ENCODE data around the gene HDAC5.
A peak's percentile ranks its signal among the peaks of the same experiment; 100 is the strongest.
"Not testable (repeated sequence)": the region's sequence is repeated elsewhere in the genome, so short reads cannot be mapped to it uniquely, and the experiment has no call there.

Gene HDAC5

DNA sequence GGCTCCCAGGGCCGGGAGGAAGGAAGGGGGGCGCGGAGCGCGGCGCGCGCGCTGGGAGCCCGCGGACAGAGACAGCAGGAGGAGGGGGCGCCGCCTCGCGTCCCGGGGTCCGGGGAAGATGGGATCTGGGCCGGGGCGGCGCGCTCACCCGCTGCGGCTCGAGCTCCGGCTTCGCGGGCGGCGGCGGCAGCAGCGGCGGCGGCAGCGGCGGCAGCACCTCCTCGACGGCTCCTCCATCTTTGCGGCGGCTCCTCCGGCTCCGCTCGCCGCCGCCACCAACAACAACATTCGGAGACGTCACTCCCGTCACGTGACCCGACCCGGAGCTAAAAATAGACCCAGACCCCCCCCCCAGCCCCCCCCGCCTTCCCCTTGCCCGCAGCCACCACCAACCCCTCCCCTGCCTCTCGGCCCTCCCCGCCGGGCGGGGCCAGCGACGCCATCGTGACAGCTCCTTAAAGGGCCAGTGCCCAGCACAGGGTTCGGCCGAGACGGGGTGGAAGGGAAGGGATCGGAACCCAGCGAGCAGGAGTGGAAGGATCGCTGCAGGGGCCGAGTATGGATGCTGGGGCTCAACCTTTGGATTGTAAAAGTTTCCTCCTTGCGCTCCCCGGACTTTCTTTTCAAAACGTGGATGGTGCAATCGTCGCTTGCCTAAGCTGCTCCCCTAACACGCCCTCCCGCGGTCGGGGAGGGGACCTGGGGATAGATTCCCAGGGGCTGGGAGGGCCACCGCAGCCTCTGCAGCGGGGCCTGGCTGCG, at the start of gene HDAC5:
HDAC5 (minus strand) TSS at position 286 of the 762 bp plus-strand sequence. CDS start 6,126 bp downstream, outside the sequence.
- peak; percentile 97 for DNase-seq

DNA sequence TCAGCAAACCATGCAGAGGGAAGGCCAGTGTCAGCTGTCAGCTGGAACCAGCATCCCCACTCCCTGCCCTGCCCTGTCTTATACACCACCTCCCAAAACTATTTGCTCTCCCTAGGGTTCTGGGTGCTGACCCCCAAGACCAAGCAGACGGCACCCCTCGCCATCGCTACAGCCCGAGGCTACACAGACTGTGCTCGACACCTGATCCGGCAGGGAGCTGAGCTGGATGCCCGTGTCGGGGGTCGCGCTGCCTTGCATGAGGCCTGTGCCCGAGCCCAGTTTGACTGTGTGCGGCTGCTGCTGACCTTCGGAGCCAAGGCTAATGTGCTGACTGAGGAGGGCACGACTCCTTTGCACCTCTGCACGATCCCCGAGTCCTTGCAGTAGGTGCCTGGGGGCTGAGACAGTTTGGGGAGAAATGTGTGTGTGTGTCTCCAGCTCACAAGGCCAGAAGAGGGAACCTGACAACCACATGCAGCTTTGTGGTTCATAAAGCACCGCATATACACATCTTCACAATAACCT, 48.6 kb upstream of the HDAC5 start:
- DNase-seq, result no peak

DNA sequence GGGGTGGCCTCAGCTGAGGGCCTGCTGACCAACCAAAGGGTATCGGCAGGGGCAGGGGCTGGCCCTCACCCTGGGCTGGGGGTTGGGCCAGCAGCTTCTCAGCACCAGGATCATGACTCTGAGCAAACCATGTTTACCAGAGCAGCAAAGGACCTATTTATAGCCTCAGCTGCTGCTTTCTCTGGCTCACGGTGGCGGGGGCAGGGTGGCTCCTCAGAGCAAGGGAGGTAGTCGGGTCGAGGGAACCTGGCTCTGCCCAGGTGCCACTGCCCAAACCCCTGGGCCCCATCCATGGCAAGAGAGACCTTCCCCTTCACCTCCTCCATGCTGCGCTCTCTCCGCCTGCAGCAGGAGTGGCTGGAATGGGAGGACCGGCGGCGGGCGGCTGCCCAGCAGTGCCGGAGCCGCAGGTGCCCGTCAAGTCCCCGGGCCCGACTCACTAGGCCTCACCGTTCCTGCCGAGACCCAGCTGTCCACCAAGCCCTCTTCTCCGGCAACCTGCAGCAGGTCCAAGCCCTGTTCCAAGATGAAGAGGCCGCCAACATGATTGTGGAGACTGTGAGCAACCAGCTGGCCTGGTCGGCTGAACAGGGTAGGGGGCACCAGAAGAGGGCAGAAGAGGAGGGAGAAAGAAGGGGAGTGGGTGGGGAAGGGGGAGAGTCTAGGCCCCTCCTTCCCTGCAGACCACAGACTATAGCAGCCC, 47.2 kb upstream of the HDAC5 start, which contains the start of gene ASB16:
ASB16 (plus strand) TSS at position 206 of the 703 bp plus-strand sequence; CDS start at position 292, 86 bp downstream.
- DNase-seq, result no peak

DNA sequence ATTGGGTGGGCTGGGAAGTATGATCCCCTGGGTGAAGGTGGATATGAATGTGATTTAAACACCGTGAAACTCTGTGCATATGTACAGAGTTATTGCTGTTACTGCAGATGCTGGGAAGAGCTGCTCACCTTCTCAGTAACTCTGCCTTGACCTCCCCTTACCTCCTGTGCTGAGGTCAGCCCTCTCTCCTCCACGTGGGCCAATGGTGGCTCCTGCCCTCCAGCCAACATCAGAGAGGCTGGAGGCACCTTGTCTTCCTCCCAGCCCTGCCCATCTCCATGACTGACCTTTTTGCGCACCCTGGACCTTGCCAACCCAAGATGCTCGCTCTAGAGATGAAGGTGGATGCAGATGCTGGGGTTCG, 46.7 kb upstream of the HDAC5 start:
- DNase-seq, result no peak

DNA sequence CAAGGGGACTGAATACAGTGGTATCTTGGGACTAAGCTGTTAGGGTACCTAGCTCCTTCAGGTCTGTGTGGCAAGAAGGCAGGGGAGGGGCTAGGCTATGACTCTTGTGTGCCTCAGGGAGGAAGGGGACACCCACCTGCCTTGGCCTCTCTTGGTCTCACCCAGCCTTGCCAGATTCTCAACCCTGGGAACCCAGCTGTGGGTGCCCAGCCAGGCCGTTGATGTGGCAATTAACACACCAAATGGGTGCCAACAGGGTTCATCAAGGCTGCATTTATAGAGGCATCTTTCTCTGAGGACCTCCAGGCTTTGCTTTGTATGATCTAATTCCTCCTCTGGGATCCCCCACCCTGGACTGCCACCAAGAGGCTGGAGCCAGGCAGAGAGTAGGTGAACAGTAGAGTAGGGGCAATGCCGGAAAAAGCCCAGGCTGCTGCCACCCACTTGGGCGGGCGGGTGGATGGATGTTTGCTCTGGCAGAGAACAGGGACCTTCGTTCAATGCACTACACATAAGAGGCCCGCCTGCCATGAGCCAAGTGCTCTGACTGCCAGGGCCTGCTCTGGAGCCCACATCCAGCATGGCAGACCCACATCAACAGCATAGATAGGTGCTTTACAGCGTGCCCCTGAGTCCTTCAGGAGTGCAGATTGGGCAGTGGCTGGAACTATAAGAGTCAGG, 43.9 kb upstream of the HDAC5 start:
- DNase-seq, result no peak

DNA sequence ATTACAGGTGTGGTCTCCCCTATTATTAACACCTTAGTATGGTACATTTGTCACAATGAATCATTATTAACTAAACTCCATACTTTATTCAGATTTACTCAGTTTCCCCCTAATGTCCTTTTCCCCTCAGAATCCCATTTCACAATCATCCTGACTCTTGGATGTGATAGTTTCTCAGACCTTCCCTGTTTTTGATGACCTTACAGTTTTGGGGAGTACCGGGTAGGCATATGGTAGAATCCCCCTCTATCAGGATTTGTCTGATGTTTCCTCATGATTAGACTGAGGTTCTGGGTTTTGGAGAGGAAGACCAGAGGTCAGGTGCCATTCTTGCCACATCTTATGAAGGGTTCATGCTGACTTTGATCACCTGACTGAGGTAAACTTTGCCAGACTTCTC, 41.0 kb upstream of the HDAC5 start:
- DNase-seq, result no peak

DNA sequence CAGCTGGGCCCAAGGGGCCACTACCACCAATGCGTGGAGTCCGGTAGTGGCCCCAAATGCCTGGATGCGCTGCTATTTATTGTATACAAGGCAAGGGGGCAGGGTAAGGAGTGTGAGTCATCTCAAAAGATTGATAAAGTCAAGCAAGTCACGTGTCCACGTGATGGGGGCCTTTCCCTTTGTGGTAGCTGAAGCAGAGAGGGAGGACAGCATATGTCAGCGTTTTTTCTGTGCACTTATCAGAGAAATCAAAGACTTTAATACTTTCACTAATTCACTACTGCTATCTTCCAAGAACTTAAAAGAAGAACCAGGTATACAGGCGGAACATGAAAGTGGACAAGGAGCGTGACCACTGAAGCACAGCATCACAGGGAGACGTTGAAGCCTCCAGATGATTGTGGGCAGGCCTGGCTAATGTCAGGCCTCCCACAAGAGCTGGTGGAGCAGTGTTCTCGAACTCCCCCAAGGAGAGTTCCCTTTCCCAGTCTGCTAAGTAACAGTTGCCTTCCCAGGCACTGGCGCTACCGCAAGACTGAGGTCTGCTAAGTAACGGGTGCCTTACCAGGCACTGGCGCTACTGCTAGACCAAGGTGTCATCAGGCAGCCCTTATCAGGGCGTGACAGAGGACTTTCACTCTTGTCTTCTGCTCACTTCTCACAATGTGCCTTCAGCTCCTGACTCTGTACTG, 36.2 kb upstream of the HDAC5 start:
- no peak for DNase-seq

DNA sequence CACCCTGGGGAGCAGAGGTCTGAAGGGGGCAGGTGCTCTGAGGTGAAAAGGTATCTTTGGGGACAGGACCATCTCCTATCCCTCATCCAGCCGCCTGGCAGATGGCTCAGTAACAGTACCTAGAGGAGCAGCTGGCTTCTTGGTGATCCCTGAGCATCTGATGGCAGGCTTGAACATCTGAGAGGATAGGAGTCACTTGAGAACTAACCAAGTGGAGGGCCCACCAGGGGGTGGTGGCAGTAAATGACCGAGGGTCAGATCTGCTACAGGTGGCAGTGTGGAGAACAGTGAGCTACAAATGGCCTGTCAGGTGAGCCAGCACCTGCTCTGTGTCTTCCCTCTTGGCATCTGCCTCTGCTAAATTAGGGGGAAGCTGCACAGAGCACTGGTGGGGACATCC, 32.0 kb upstream of the HDAC5 start:
- no peak for DNase-seq

DNA sequence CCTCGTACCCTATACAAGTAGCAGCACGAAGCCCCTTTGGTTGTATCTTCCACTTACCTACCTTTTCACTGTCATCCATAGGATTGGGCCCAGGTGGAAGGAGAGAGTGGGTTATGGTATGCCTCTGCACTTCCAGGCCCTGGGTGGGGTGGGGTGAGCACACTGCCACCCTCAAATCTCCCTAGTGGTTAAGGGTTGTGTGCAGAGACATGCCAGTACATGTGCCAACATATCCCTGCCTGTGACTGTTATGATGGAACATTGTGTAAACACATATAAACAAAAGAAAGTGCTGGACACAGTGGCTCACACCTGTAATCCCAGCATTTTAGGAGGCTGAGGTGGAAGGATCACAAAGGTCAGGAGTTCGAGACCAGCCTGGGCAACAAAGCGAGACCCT, 29.4 kb upstream of the HDAC5 start:
- no peak for DNase-seq

DNA sequence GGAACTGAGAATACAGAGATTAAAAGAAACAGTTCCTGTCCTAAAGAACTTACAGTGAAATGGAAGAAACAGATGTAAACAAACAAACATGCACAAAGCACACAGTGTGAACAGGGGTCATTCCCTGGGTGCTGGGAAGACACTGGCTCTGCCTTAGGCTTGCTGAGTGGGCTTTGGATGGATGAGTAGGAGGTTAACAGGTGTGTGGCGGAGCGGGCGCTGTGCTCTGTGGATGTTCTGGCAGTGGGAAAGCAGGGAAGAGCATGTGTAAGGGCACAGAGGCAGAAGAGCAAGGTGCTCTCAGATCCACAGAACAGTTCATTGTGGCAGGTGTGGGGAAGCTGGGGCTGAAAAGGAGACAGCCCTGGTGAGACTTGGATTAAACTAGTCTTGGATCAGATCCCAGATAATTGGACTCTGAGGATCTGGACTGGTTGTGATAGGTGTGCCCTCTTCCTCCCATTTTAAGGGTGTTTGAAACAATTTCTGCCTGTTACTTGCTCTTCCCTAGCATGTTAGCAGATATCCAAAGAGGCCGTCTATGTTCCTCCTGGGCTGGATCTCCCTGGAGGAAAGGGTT, 26.4 kb upstream of the HDAC5 start:
- no peak for DNase-seq

DNA sequence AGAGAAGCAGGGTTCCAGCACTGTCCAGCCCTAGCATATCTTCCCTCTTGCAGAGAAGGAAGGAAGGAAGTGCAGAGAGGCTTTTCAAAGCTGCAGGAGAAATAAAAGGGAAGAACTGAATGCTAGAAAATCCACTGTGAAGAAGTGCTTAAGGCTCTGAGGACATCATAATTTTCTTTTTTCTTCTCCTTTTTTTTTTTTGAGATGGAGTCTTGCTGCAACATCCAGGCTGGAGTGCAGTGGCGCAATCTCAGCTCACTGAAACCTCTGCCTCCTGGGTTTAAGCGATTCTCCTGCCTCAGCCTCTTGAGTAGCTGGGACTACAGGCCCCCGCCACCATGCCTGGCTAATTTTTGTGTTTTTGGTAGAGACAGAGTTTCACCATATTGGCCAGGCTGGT, 25.6 kb upstream of the HDAC5 start:
- not testable (repeated sequence) for DNase-seq

DNA sequence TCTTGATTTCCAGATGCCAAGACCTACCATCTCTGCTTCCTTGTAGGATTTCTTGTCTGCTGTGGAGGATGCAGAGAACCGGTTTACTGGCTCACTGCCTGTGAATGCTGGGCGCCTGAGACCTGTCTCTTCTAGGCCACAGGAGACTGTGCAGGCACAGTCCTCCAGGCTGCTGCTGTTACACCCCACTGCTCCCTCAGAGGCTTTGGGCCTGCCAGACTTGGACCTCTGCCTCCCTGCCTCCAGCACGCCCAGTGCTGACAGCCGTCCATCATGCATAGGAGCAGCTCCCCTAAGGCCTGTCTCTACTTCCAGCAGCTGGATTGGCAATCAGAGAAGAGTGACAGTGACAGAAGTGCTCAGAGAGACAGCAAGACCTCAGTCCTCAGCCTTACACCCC, 24.4 kb upstream of the HDAC5 start:
- no peak for DNase-seq

DNA sequence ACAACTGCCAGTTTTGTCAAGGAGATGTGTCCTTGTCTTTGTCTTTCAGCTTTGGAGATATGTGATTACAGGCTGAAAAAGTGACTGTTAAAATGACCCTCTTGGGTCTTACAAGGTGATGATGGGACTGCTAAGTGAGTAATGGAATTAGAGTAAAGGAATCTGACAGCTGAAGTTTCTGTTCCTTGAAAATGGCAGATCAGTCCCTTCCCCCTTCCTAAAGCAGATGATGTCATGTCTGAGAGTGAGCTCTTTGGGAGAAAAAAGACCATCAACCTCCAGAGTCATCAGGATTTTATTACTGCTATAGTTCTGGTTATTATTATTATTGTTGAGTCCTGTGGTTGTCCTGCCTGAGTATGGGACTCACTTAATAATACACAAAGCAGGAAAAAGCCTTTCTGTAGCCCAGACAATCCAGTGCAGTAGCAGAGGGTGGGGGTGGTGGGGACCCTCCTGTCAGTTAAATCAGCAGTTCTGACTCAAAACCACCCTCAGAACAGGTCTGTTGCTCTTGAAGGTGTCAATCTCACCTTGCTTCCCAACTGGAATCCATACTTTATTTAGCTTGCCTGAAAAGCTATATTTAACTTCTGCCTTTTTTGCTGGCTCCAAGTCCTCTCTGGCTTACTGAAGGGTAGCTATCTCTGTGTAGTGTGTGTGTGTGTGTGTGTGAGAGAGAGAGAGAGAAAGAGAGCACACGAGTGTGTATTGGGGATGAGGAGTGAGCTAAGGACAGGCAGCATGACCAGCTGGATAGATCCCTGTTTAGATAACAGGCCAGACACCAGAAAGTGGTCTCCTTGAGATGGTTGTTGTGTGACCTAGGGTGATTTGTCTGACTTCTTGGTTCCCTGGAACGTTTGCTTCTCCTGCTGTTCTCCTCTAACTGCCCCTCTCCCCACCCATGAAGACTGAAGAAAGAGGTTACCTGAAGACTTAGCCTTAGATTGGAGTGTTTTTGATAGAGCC, 23.2 kb upstream of the HDAC5 start:
- DNase-seq, result no peak

DNA sequence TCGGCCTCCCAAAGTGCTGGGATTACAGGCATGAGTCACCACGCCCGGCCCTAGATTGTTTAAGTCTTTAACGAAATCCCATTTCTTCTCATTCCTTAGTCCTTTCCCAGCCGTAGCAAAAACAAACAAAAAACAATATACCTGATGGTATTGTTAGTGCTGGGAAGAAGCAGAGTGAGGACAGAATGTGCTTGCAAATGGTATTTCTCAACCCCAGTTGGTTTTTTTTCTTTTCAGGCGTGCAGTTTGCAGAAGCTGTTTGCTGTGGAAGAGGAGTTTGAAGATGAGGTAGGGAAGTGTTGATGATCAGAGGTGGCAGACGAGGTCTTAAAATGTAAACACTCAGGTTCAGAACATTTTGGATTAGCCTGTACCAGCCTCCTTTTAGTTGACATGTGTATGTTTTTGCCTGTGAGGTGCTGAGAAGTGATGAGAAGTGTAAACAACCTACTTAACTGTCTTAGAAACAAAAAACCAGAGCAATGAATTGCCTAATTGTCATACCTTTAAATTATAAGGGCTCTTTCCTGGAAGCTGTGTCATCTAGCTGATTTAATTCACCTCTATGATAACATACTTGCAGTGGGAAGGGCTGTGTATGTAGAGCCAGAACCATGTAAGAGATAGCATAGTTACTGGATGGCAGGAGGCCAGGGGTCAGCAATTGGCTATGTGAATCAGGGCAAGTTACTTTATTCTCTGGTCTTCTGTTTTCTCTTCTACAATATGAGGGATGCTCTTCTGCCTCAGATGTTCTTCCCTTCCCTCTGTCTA, 21.7 kb upstream of the HDAC5 start:
- no peak for DNase-seq

DNA sequence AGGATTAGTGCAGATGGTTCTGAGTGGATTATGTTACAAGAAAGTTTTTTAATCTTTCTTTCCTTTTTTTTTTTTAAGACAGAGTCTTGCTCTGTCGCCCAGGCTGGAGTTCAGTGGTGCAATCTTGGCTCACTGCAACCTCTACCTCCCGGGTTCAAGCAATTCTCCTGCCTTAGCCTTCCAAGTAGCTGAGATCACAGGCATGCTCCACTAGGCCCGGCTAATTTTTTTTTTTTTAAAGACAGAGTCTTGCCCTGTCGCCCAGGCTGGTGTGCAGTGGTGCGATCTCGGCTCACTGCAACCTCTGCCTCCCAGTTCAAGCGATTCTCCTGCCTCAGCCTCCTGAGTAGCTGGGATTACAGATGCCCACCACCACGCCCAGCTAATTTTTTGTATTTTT, 20.5 kb upstream of the HDAC5 start:
- not testable (repeated sequence) for DNase-seq

DNA sequence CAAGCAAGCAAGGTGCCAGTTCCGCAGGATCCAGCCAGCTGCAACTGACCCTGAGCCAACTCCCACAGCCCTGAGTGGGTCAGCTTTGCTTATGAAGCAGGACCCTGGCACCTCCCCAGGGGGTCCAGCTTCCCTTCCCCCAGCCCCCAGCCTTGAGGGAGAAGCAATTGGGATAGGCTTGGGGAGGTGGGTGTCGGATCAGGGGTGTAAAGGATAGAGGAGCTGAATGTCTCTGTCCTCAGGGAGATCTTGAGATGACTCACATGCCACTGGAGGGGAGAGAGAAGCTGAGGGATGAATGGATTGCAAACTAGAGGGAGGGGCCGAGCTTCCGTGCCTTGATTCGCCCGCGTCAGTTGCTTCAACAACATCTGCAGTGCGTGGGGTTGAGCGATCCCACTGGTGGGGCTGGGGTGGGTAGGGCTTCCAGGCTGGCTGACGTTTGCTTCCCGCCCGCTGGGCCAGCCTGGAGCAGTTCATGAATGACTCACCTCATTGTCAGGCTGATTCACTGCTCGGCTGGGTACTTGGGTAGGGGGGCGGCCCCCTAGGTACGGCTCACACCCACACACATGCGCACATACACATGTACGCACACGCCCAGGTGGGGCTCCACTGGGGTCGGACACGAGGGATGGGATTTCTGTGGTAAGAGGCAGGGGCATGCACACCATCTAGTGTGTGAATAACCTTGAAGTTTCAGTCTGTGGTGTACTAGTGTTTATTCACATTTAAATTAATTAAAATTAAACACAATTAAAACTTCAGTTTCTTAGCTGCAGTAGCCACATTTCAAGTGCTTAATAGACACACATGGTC, 14.7 kb upstream of the HDAC5 start:
- peak; percentile 64 for DNase-seq

DNA sequence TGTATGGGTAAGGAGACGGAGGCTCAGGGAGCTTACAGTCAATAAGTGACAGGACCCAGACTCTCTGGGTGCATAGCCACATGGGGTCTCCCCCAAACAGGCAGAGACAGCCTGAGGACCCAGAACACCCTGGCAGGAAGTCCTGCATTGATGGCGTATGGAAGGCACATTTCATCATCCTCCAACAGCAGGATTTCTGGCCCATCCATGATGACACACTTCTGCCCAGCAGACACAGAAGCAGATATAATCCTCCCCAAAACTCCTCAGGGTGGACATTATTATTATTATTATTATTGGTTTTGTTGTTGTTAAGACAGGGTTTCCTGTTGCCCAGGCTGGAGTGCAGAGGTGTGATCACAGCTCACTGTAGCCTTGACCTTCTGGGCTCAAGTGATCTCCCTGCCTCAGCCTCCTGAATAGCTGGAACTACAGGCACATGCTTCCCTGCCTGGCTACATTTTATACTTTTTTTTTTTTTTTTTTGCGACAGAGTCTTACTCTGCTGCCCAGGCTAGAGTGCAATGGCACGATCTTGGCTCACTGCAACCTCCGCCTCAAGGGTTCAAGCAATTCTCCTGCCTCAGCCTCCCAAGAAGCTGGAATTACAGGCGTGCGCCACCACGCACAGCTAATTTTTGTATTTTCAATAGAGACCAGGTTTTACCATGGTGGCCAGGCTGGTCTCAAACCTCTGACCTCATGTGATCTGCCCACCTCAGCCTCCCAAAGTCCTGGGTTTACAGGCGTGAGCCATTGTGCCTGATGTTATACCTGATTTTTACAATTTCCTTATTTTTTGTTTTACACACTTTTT, 11.5 kb upstream of the HDAC5 start:
- DNase-seq, result no peak

DNA sequence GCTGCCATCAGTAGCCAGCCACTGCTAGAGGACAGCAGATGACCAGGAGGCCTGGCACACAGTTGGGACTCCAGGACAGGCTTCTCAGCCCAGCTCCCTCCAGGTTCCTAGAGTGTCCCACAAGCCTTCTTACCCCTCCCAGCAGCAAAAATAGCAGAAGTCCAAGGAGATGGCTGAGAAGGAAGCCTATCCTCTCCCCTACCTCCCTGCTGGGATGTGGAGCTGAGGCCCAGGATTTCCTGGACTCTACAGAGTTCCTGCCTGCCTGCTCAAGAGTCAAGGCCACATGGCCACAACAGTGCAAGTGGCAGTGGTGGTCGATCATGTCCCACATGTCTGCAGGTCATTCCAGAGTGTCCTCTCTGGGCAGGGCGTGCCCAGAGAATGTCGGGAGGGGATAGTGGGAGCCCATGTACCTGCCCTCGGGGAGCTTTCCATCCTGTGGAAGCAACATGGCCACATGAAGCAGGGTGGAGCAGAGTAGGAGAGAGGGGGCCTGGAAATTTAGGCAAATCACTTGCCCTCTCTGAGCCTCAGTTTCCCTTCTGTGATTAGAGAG, 10.6 kb upstream of the HDAC5 start:
- no peak for DNase-seq

All from activated CD4-positive, CD25-positive, alpha-beta regulatory T cell treated with anti-CD3 and anti-CD28 coated beads, Interleukin-2, amount 50 U/mL, for 72 hours (primary cell).